ENCODE data around the gene AP4S1. TPM values are rescaled to one million over a fixed set of nuclear protein-coding genes. Genes with fewer than 3 reads are reported as not detected.
"Not testable (repeated sequence)": the region's sequence is repeated elsewhere in the genome, so short reads cannot be mapped to it uniquely, and the experiment has no call there.

Gene AP4S1, protein sequence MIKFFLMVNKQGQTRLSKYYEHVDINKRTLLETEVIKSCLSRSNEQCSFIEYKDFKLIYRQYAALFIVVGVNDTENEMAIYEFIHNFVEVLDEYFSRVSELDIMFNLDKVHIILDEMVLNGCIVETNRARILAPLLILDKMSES
- total RNA-seq, result 10 to 100 TPM; 18.9 to 21.5 TPM
- 41.8 TPM for polyA plus RNA-seq (ENCODE audit: insufficient read depth, low read depth, low replicate concordance)
- long read RNA-seq, donor 1, transcript AP4S1-206 (5 exons, 1,012 nt), result major isoform, 5 of 5 reads
- long read RNA-seq, donor 1, partial matches to known transcripts, result 0 of 5 reads
- long read RNA-seq, donor 1, other reads (novel, unspliced or antisense), result 0 of 5 reads
- long read RNA-seq, donor 2, partial matches to known transcripts, result 0 of 3 reads
- long read RNA-seq, donor 2, other reads (novel, unspliced or antisense), result 0 of 3 reads

DNA sequence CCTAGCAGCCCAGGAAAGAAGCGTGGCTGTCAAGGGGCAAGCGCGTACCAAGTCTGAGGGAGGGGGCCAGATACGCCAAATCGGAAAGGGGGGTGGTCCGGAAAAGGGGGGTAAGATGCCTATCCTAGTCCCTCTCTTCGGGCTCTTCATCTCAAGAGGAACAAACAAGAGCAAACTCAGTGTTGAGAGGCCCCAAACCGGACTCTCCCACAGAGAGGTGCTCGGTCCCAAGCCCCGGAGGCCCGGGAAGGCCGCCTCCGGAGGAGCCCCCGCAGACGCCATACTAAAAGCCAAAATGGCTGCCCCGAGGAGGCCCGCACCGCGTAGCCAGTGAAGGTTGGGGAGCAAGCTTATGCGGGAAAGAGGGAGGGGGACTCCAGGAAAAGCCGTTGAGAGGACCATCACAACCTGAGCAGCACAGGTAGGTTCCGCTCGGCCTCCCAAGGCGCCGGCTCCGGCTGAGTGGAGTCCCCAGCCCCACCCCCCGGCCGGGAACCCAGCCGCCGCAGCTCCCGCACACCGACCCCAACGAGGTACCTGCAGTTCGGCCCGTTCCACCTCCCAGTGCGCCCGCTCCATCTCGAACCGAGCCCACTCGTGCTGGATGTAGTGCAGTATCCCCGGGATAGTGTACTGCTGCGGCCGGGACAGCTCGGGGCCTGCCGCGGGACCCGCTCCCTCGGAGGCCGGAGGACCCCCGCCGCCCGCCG is at the start of gene AP4S1:
Gene AP4S1, plus strand, starts transcription at position 283 of the 710 bp plus-strand sequence. CDS start 40,548 bp downstream, outside the sequence.
- no peak for TF ChIP-seq POLR2A (IDR thresholded peaks at IDR 0.05)
- TF ChIP-seq, protein P1, sequence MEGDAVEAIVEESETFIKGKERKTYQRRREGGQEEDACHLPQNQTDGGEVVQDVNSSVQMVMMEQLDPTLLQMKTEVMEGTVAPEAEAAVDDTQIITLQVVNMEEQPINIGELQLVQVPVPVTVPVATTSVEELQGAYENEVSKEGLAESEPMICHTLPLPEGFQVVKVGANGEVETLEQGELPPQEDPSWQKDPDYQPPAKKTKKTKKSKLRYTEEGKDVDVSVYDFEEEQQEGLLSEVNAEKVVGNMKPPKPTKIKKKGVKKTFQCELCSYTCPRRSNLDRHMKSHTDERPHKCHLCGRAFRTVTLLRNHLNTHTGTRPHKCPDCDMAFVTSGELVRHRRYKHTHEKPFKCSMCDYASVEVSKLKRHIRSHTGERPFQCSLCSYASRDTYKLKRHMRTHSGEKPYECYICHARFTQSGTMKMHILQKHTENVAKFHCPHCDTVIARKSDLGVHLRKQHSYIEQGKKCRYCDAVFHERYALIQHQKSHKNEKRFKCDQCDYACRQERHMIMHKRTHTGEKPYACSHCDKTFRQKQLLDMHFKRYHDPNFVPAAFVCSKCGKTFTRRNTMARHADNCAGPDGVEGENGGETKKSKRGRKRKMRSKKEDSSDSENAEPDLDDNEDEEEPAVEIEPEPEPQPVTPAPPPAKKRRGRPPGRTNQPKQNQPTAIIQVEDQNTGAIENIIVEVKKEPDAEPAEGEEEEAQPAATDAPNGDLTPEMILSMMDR (IDR thresholded peaks at IDR 0.05), result no peak
- WGBS, 2 donors, result 0 to 1% methylated on average over 23 to 33 of the region's 53 CpGs
- intact Hi-C loops (cut with DNase I; ENCODE audit: low total_unique reads), result no loop called here
- Histone ChIP-seq H3K27me3 (no peaks in the 10 kb centered on the region), H3K4me1 (peaks cover 17% of the 10 kb centered on the region), H3K36me3 (ENCODE audit: low read depth, missing control alignments) (no peaks in the 10 kb centered on the region), H3K27ac (peak within 1 kb of the TSS; percentile 100), H3K9me3 (no peaks in the 10 kb centered on the region), H3K4me3 (peak within 1 kb of the TSS; percentile 99)
- DNase-seq, result peak; percentile 66

DNA sequence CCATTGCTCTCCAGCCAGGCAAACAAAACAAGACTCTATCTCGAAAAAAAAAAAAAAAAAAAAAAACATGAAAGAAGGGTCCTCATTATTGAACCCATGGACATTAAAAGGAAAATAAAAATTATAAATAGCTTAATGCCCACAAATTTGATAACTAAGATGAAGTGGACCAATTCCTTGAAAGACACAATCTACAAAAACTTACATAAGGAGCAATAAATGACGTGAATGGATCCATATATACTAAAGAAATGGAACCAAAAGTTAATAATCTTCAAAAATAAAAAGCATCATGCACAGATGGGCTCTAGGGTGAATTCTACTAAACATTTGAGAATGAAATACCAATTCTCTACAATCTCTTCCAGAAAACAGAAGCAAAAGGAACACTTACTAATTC is 47.7 kb upstream of the AP4S1 start:
- Histone ChIP-seq H3K27ac (no peak overlapping the region), H3K36me3 (ENCODE audit: low read depth, missing control alignments) (no peaks in the 10 kb centered on the region), H3K4me1 (no peaks in the 10 kb centered on the region), H3K27me3 (no peaks in the 10 kb centered on the region), H3K4me3 (no peak overlapping the region), H3K9me3 (no peaks in the 10 kb centered on the region)
- intact Hi-C loops (cut with DNase I; ENCODE audit: low total_unique reads), result loop anchor here (10.0 kb wide), 1 partner anchor 107 kb away; no protein-coding TSS in a partner anchor
- DNase-seq, result no peak
- TF ChIP-seq POLR2A (IDR thresholded peaks at IDR 0.05), result no peak
- TF ChIP-seq, protein P1 (IDR thresholded peaks at IDR 0.05), result no peak
- 77 to 84% methylated on average over 2 of the region's 2 CpGs for WGBS, 2 donors

DNA sequence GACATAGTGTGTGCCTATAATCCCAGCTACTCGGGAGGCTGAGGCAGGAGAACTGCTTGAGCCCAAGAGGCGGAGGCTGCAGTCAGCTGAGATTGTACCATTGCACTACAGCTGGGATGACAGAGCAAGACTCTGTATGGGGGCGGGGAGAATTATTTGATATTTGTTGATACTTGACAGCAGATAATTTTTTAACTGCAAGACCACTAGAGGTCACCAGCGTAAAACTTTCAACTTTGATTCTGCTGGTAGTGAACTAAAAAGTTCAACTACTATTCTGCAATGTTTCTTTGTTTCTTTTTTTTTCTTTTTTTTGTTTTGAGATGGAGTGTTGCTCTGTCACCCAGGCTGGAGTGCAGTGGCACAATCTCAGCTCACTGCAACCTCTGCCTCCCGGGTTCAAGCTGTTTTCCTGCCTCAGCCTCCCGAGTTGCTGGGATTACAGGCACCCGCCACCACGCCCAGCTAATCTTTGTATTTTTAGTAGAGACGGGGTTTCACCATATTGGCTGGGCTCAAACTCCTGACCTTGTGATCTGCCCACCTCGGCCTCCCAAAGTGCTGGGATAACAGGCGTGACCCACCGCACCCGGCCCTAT is 45.2 kb upstream of the AP4S1 start:
- H3K27me3 ChIP-seq; H3K4me3 ChIP-seq; H3K36me3 ChIP-seq (ENCODE audit: low read depth, missing control alignments); H3K9me3 ChIP-seq; intact Hi-C loops (cut with DNase I; ENCODE audit: low total_unique reads); H3K4me1 ChIP-seq; H3K27ac ChIP-seq: not testable (repeated sequence)
- DNase-seq, result peak; percentile 38
- WGBS, 2 donors, result 71 to 72% methylated on average over 13 of the region's 13 CpGs
- TF ChIP-seq, protein P1 (IDR thresholded peaks at IDR 0.05), result peak; percentile 24 to 59 (median 47)

DNA sequence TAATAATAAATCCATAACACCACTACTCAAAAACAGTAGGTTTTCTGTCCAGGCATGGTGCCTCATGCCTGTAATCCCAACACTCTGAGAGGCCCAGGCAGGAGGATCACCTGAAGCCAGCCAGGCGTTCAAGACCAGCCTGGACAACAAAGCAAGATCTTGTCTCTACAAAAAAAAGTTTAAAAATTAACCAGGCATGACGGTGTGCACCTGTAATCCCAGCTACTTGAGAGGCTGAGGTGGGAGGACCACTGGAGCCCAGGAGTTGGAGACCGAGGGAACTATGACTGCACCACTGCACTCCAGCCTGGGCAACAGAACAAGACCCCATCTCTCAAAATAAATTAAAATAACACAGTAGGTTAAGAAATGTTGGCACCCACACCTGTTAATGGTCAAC is 44.5 kb upstream of the AP4S1 start:
- H3K4me1 ChIP-seq, result no peaks in the 10 kb centered on the region
- H3K27ac ChIP-seq, result no peak overlapping the region

More for the DNA sequence above, 44.5 kb upstream of the AP4S1 start:
- Histone ChIP-seq H3K4me3 (no peak overlapping the region), H3K36me3 (ENCODE audit: low read depth, missing control alignments) (no peaks in the 10 kb centered on the region), H3K27me3 (no peaks in the 10 kb centered on the region), H3K9me3 (no peaks in the 10 kb centered on the region)
- TF ChIP-seq POLR2A (IDR thresholded peaks at IDR 0.05), result no peak
- TF ChIP-seq, protein P1 (IDR thresholded peaks at IDR 0.05), result no peak
- intact Hi-C loops (cut with DNase I; ENCODE audit: low total_unique reads), result no loop called here
- WGBS, 2 donors, result 86 to 87% methylated on average over 3 of the region's 3 CpGs
- DNase-seq, result no peak

Data from testis (tissue), 5 donors.